HG03108 (cell line): ENCODE results near the gene HSP90B1.

Experiments
- ATAC-seq: cut with Tn5 transposase; IDR thresholded peaks from one replicate; pipeline ENCODE4 v1.9.1; 2021; ENCODE audit warnings: moderate library complexity; ENCODE audit not compliant: unreplicated experiment

Gene HSP90B1

GRCh38 chr12:103930034-103930786 lies at the start of gene HSP90B1:
TSS of gene HSP90B1 (plus strand) at chr12:103930410. CDS start at chr12:103930516, 106 bp downstream.
- peak; percentile 59 for ATAC-seq

DNA sequence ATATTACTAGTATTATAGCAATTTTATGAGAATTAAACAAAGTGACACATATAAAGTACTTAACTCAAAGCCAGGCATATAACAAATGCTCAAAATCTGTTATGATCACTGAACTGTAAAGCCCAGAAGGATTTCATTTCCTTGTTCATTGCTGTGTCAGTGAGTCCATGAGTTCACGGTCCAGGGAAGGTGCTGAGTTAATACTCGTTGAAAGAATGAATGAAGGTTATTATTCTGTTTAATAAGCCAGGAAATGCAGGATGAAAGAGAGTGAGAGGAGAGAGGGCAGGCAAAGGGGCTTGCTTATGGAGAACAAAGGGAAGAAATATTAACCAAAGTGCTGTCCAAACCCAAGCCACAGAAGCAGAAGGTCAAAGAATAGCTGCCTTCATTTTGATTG lies 48.9 kb upstream of the HSP90B1 start:
- ATAC-seq = no peak

GRCh38 chr12:103882861-103883596 lies 47.2 kb upstream of the HSP90B1 start:
- no peak for ATAC-seq

DNA sequence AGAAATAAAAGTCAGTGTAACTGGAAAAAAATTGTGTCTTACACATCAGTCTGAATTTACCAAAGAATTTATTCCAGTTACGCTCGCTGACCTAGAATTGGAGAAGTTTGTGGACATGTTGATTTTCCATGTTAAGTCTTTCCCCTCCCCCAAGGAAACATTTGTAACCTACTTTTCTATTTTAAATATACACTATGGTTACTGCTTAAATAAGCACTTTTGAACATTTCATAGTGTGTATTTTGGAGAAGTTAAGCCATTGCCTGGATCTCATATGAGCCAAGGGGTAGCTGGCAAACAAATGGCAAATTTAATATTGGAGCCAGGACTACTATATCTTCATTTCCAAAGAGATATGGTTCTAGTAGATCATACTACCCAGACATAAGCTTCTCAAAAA lies 46.3 kb upstream of the HSP90B1 start:
- no peak for ATAC-seq

- no peak for ATAC-seq
These were observed 45.9 kb upstream of the HSP90B1 start for GRCh38 chr12:103884316-103884715.

- no peak for ATAC-seq
These were observed 43.9 kb upstream of the HSP90B1 start for GRCh38 chr12:103886195-103886797.

DNA sequence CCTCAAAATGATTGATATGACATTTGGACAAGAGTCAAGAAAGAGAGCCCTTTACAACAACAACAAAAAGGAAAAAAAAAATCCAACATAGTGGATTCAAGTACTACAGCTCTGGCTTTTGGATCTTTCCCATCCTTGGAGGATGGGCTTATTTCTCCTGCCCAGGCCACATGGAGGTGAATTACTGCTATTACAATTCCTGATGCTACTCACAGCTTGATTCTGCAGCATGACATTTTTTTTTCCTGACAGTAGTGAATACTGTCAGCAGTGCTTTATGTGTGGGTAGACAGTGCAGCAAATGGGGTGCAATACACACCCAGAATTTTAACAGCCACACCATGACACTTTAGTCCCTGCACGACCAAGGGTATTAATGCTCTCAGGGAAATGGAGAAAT lies 42.5 kb upstream of the HSP90B1 start:
- ATAC-seq = no peak

GRCh38 chr12:103897316-103897715 lies 32.9 kb upstream of the HSP90B1 start:
- ATAC-seq = no peak

- ATAC-seq = no peak
These were observed 28.6 kb upstream of the HSP90B1 start for GRCh38 chr12:103901518-103902173.

- no peak for ATAC-seq
These were observed 26.2 kb upstream of the HSP90B1 start for GRCh38 chr12:103903993-103904392.

DNA sequence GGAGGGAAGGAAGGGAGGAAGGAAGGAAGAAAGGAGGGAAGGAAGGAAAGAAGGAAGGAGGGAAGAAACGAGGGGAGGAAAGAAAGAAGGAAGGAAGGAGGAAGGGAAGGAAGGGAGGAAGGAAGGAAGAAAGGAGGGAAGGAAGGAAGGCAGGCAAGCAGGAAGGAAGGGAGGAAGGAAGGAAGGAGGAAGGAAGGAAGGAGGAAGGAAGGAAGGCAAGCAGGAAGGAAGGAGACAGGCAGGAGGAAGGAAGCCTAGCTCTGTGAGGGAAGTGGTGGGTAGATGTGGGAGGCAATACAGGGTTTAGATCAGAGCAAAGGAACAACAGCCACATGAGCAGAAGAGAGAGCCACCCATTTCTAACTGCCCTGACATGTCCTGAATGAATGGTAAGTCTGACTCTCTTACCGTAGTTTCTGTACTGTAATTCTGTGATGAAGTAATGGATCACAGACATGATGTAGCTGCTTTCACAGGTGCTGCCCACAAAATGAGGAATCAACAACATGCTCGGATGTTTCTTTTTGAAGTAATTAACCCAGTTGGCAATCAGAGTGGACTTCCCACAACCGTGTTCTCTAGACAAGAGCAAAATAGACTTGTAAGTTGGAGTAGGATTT lies 24.4 kb upstream of the HSP90B1 start:
- ATAC-seq = no peak

- no peak for ATAC-seq
These were observed 22.0 kb upstream of the HSP90B1 start for GRCh38 chr12:103908246-103908541.

- no peak for ATAC-seq
These were observed 21.3 kb upstream of the HSP90B1 start for GRCh38 chr12:103908877-103909276.

DNA sequence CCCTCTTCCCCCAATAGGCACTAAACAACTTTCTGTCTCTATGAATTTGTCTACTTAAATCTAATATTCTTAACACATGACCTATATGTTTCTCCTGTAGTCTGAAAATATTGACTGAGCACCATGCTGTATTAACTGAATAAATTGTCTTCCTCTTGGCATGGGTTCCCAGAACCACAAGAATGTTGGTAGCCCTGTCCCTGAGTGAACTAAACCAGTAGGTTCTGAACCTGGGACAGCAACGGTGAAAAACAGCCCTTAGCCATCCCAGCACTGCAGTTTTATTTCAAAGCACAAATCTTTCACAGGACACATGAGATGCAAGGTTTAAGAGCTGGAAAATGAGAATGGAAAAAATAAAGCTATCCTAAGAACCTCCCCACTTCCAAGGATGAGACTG lies 20.4 kb upstream of the HSP90B1 start:
- ATAC-seq = no peak

- no peak for ATAC-seq
These were observed 18.1 kb upstream of the HSP90B1 start for GRCh38 chr12:103912069-103912468.

GRCh38 chr12:103913100-103913499 lies 17.1 kb upstream of the HSP90B1 start:
- ATAC-seq = no peak

- no peak for ATAC-seq
These were observed 14.9 kb upstream of the HSP90B1 start for GRCh38 chr12:103915306-103915705.

GRCh38 chr12:103917873-103918272 lies 12.3 kb upstream of the HSP90B1 start:
- no peak for ATAC-seq

DNA sequence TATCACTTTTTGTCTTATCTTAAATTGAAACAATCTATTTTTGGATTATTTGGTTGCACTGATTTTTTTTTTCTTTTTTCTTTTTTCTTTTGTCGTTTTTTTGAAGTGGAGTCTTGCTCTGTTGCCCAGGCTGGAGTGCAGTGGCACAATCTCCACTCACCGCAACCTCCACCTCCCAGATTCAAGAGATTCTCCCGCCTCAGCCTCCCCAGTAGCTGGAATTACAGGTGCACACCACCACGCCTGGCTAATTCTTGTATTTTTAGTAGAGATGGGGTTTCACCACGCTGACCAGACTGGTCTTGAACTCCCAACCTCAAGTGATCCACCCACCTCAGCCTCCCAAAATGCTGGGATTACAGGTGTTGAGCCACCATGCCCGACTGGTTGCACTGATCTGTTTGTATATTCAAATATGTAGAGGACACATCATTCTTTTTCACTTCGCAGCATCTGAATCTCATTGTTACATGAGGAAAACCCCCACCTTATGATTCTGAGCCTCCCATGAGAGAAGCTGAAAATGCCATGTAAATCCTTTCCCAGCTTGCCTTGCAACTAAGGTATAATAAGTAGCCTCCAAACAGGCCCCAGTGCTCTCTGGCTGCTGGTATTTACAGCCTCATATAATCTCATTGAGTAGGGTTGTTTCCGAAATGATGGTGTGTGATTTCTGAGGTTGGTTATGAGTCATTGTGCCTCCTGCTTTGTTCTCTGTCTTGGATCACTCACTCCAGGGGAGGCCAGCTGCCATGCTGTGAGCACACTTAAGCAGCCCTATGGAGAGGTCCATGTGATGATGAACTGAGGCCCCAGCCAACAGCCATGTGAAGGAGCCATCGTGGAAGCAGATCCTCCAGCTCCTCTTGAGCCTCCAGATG lies 5.2 kb upstream of the HSP90B1 start:
- peak; percentile 29 for ATAC-seq

DNA sequence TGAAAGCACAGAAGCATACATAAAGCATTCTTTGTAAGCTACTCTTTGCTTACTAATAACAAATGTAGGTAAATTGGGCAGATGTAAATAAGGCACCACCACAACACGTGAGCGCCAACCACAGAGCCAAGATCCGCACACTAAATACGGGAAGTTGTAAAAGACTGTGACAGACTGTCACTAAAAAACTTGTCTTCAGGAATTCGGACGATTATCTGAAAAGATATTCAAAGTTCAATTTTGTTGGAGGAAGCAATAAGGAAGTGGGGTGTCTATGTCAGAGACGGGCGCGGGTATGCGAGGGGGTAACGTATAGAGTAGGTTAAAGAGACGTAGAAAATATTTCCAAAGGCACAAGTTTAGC lies 1.5 kb upstream of the HSP90B1 start:
- ATAC-seq = peak; percentile 16
